ENCODE data around the gene ILDR2. TPM values are rescaled to one million over a fixed set of nuclear protein-coding genes. Genes with fewer than 3 reads are reported as not detected.

The ILDR2 gene
- total RNA-seq, 2 experiments from 2014 or later = 0.47 to 0.67 TPM

DNA sequence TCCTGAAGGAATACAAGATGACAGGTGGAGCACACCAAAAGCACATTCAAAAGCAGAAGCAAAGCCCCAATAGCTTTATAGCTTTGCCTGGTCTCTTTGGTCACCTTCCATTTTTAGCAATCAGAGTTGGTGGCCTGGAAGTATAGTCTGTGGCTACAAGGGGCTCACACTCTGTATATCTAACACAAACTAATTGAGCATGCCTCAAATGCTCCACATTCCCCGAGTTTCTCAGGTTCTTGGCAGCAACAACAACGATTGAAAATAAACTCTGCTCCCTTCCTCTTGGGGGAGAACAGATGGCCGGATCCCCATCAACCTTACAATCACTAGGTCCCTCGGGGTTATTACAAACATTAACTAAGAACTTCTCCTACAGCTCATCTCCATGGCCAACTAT, 74.4 kb downstream of the ILDR2 start:
- ATAC-seq (ENCODE audit: poor library complexity) = no peak
- Mint-ChIP-seq H3K9me3 (peaks cover 6% of the 10 kb centered on the region), H3K27ac (no peak overlapping the region), H3K27me3 (peaks cover 4% of the 10 kb centered on the region), H3K36me3 (ENCODE audit: low read depth) (no peaks in the 10 kb centered on the region), H3K4me3 (no peak overlapping the region), H3K4me1 (ENCODE audit: low read depth) (no peaks in the 10 kb centered on the region)
- Histone ChIP-seq H3K27ac (ENCODE audit: low read depth in 1 of 2, low read length in 2 of 2) (no peak overlapping the region), H3K4me1 (ENCODE audit: insufficient read depth, low read length) (no peaks in the 10 kb centered on the region), H3K9me3 (ENCODE audit: control insufficient read depth in 1 of 2, insufficient read depth in 1 of 2, low read length in 2 of 2) (peaks cover 9 to 11% of the 10 kb centered on the region in 2 experiments), H3K27me3 (ENCODE audit: control insufficient read depth in 1 of 2, insufficient read depth in 2 of 2, low read length in 2 of 2) (peaks cover 0 to 6% of the 10 kb centered on the region in 2 experiments), H3K36me3 (ENCODE audit: insufficient read depth, low read length) (no peaks in the 10 kb centered on the region), H3K4me3 (ENCODE audit: low read length) (no peak overlapping the region)
- intact Hi-C loops (cut with DNase I, micrococcal nuclease) = no loop called here
- CTCF ChIA-PET = interaction anchor here (1.7 kb wide), 1 partner anchor 9 kb away, joined by 6 read pairs; no protein-coding TSS in a partner anchor
- TF ChIP-seq, protein P1, sequence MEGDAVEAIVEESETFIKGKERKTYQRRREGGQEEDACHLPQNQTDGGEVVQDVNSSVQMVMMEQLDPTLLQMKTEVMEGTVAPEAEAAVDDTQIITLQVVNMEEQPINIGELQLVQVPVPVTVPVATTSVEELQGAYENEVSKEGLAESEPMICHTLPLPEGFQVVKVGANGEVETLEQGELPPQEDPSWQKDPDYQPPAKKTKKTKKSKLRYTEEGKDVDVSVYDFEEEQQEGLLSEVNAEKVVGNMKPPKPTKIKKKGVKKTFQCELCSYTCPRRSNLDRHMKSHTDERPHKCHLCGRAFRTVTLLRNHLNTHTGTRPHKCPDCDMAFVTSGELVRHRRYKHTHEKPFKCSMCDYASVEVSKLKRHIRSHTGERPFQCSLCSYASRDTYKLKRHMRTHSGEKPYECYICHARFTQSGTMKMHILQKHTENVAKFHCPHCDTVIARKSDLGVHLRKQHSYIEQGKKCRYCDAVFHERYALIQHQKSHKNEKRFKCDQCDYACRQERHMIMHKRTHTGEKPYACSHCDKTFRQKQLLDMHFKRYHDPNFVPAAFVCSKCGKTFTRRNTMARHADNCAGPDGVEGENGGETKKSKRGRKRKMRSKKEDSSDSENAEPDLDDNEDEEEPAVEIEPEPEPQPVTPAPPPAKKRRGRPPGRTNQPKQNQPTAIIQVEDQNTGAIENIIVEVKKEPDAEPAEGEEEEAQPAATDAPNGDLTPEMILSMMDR (IDR thresholded peaks at IDR 0.05) = no peak
- POLR2A ChIA-PET = no interaction called here
- DNase-seq = no peak

DNA sequence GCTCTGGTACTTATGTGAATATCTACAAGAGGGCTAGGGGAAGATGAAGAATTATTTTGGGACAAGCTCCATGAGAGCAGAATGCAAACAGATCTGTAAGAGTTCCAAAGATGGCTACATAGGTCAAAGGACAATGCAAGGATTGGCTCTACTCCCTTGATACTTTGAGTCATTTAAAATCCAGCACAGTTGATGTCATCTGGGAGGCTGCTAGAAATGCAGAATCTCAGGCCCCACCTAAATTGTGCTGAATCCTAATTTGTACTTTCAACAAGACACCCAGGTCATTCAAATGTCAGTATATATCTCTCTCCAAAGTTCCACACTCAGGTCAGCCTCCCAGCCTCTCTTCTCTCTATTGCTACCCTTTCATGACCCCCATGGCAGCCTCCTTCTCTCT, 75.6 kb downstream of the ILDR2 start:
- no peak for ATAC-seq (ENCODE audit: poor library complexity)
- Mint-ChIP-seq H3K27me3 (peaks cover 4% of the 10 kb centered on the region), H3K9me3 (peaks cover 6% of the 10 kb centered on the region), H3K36me3 (ENCODE audit: low read depth) (no peaks in the 10 kb centered on the region), H3K27ac (no peak overlapping the region), H3K4me1 (ENCODE audit: low read depth) (no peaks in the 10 kb centered on the region), H3K4me3 (no peak overlapping the region)
- POLR2A ChIA-PET = no interaction called here
- DNase-seq = no peak
- TF ChIP-seq, protein P1 (IDR thresholded peaks at IDR 0.05) = no peak
- Histone ChIP-seq H3K9me3 (ENCODE audit: control insufficient read depth in 1 of 2, insufficient read depth in 1 of 2, low read length in 2 of 2) (peaks cover 9 to 11% of the 10 kb centered on the region in 2 experiments), H3K27ac (ENCODE audit: low read depth in 1 of 2, low read length in 2 of 2) (no peak overlapping the region), H3K27me3 (ENCODE audit: control insufficient read depth in 1 of 2, insufficient read depth in 2 of 2, low read length in 2 of 2) (peaks cover 0 to 6% of the 10 kb centered on the region in 2 experiments), H3K4me1 (ENCODE audit: insufficient read depth, low read length) (no peaks in the 10 kb centered on the region), H3K4me3 (ENCODE audit: low read length) (no peak overlapping the region), H3K36me3 (ENCODE audit: insufficient read depth, low read length) (no peaks in the 10 kb centered on the region)
- CTCF ChIA-PET = interaction anchor here (1.7 kb wide), 1 partner anchor 11 kb away, joined by 6 read pairs; no protein-coding TSS in a partner anchor
- intact Hi-C loops (cut with DNase I, micrococcal nuclease) = no loop called here

DNA sequence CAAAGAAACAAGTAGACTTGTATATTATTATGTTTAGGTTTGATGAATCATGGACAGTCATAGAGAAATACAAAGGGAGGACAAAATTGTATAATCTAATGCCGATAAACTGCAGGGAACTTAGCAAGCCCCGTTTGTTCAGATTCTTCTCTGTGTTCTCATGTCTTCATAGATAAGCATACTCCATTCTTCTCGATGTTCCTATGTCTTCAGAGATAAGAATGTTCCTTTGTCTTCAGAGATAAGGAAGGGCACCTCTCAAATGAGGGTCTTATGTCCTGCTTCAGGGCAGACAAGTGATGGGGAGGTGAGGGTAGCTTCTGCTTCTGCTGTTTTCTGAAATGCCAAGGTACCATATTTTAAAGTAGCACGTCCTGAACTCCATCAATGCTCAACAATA, 79.6 kb downstream of the ILDR2 start:
- no peak for ATAC-seq (ENCODE audit: poor library complexity)

More for the DNA sequence above, 79.6 kb downstream of the ILDR2 start:
- no peaks in the 10 kb centered on the region for H3K36me3 Mint-ChIP-seq (ENCODE audit: low read depth)
- H3K36me3 ChIP-seq (ENCODE audit: insufficient read depth, low read length) = no peaks in the 10 kb centered on the region
- ChIA-PET POLR2A (no interaction called here), CTCF (no interaction called here)
- H3K27me3 ChIP-seq (ENCODE audit: control insufficient read depth in 1 of 2, insufficient read depth in 2 of 2, low read length in 2 of 2) = peaks cover 0 to 8% of the 10 kb centered on the region in 2 experiments
- no peak overlapping the region for H3K27ac ChIP-seq (ENCODE audit: low read depth in 1 of 2, low read length in 2 of 2)
- H3K4me3 ChIP-seq (ENCODE audit: low read length) = no peak overlapping the region
- no peak overlapping the region for H3K27ac Mint-ChIP-seq
- no peaks in the 10 kb centered on the region for H3K4me1 Mint-ChIP-seq (ENCODE audit: low read depth)
- H3K27me3 Mint-ChIP-seq = peaks cover 4% of the 10 kb centered on the region
- no peaks in the 10 kb centered on the region for H3K4me1 ChIP-seq (ENCODE audit: insufficient read depth, low read length)
- TF ChIP-seq, protein P1 (IDR thresholded peaks at IDR 0.05) = no peak
- peaks cover 6% of the 10 kb centered on the region for H3K9me3 Mint-ChIP-seq
- peaks cover 9 to 11% of the 10 kb centered on the region in 2 experiments for H3K9me3 ChIP-seq (ENCODE audit: control insufficient read depth in 1 of 2, insufficient read depth in 1 of 2, low read length in 2 of 2)
- DNase-seq = no peak
- intact Hi-C loops (cut with DNase I, micrococcal nuclease) = no loop called here
- H3K4me3 Mint-ChIP-seq = no peak overlapping the region

Measured in CD4-positive, alpha-beta T cell (primary cell).